ENCODE data around the gene CEP44. TPM values are rescaled to one million over a fixed set of nuclear protein-coding genes. Genes with fewer than 3 reads are reported as not detected.
"Not testable (repeated sequence)": the region's sequence is repeated elsewhere in the genome, so short reads cannot be mapped to it uniquely, and the experiment has no call there.

The CEP44 gene
- total RNA-seq, 4 donors from 2014 or later = 5.8 to 13.9 (median 9.0) TPM

DNA sequence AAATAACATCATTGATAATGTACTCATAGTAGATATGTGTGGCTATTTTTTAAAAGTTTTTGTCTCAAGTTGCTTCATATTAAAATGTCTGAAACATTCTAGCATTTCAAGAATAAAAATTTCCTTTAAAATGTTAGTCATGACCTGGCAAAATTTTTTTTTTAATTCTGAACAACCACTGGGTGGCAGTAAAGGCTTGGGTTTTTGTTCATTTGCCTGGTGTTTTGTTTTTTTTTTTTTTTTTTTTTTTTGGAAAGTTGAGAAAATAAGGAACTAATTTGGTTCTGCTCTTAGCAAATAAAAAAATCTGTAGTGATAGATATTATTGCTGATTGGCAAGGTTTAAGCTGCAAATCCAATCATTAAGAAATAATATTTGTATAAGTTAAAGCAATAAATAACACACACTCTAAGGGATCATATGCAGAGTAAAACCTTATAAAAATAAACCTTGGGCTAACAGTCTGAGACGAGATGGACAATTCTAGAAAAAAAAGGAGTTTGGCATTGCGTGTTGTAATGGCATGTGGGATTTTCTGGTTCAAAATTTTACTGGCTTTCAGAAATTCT lies 81.4 kb downstream of the CEP44 start:
- ATAC-seq (ENCODE audit: low FRiP score) = no peak

DNA sequence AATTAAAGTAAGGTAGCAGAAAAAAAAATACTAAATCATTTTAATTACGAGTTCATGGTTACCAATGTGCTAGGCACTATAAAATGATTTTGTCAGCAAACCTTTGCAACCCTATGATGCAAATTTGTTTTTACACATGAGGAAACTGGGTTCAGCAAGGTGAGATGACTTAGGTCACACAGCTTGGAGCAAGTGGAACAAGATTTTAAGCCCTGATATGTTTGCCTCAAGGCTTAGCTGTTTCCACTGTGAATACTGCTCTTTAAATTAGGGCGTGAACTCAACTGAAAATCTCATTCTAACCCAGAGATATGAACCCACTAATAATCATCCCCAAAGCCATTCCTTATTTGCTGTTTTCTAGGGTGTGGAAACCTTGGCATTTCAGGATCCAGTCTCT lies 86.3 kb downstream of the CEP44 start:
- ATAC-seq (ENCODE audit: low FRiP score) = no peak
- TF ChIP-seq CTCF (IDR thresholded peaks at IDR 0.05) = no peak
- no peak for DNase-seq (ENCODE audit: low spot score)

More for the DNA sequence above, 81.4 kb downstream of the CEP44 start:
- TF ChIP-seq CTCF (IDR thresholded peaks at IDR 0.05) = no peak
- DNase-seq (ENCODE audit: low spot score) = no peak

- no peak for DNase-seq (ENCODE audit: low spot score)
- TF ChIP-seq CTCF (IDR thresholded peaks at IDR 0.05) = no peak
Measured at GRCh38 chr4:174373821-174374220, 90.1 kb downstream of the CEP44 start.

DNA sequence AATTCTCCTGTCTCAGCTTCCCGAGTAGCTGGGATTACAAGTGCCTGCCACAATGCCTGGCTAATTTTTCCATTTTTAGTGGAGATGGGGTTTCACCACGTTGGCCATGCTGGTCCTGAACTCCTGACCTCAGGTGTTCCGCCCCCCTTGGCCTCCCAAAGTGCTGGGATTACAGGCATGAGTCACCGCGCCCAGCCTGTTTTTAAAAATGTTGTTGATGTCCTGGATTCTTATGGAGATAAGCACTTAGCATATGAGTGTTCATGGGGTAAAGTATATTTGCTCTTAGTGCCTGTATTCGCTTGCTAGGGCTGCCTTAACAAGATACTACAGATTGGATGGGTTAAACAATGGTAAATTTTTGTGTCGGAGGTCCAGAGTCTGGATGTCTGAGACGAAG lies 91.7 kb downstream of the CEP44 start:
- DNase-seq (ENCODE audit: low spot score) = no peak
- no peak for TF ChIP-seq CTCF (IDR thresholded peaks at IDR 0.05)
- no peak for ATAC-seq (ENCODE audit: low FRiP score)

More at GRCh38 chr4:174373821-174374220, 90.1 kb downstream of the CEP44 start:
- ATAC-seq (ENCODE audit: low FRiP score) = no peak

GRCh38 chr4:174377613-174378012 lies 93.9 kb downstream of the CEP44 start:
- ATAC-seq (ENCODE audit: low FRiP score) = no peak
- DNase-seq (ENCODE audit: low spot score) = no peak

DNA sequence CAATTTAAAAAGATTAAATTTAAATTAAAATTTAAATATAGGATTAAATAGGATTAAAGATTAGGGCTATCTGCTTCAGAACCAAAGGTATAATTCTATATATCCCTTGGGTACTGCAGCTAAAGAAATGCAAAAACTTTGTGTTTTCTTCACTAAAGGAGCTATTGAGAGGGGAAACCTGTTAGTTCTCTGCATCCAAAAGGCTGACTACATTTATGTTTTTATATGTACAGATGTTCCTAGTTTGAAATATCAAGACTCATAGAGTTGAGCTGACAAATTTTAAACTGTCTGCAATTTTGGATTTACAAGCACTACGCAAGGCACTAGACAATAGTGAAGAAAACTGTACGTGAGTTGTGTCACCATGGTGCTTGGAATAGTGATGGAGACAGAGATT lies 95.2 kb downstream of the CEP44 start:
- TF ChIP-seq CTCF (IDR thresholded peaks at IDR 0.05) = no peak
- ATAC-seq (ENCODE audit: low FRiP score) (no peak), DNase-seq (ENCODE audit: low spot score) (no peak)

More at GRCh38 chr4:174377613-174378012, 93.9 kb downstream of the CEP44 start:
- TF ChIP-seq CTCF (IDR thresholded peaks at IDR 0.05) = no peak

DNA sequence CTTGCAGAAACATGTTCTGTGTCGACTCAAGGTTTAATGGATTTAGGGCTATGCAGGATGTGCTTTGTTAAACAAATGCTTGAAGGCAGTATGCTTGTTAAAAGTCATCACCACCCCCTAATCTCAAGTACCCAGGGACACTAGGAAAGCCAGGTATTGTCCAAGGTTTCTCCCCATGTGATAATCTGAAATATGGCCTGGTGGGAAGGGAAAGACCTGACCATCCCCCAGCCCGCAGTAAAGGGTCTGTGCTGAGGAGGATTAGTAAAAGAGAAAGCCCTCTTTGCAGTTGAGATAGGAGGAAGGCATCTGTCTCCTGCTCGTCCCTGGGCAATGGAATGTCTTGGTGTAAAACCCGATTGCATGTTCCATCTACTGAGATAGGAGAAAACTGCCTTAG lies 96.5 kb downstream of the CEP44 start:
- ATAC-seq (ENCODE audit: low FRiP score); DNase-seq (ENCODE audit: low spot score): not testable (repeated sequence)

All from omental fat pad (tissue), 4 donors.